NCI-H187 (cell line): ENCODE measurements around the gene BCL6.

Experiments used
- DNase-seq, 2 experiments: peaks; one replicate each; lab custom pipeline; 2025; lab: John Stamatoyannopoulos, UW

The BCL6 gene

GRCh38 chr3:187745201-187746058 lies at the start of gene BCL6:
Gene BCL6, minus strand, starts transcription at chr3:187745468. Its CDS starts 11,775 bp downstream, at chr3:187733693.
- DNase-seq = peak; percentile 81 to 88

- DNase-seq = no peak
Observed at GRCh38 chr3:187794731-187795130, 49.5 kb upstream of the BCL6 start.

GRCh38 chr3:187793618-187794017 lies 48.4 kb upstream of the BCL6 start:
- DNase-seq = no peak

- no peak for DNase-seq
Observed at GRCh38 chr3:187792521-187792920, 47.3 kb upstream of the BCL6 start.

DNA sequence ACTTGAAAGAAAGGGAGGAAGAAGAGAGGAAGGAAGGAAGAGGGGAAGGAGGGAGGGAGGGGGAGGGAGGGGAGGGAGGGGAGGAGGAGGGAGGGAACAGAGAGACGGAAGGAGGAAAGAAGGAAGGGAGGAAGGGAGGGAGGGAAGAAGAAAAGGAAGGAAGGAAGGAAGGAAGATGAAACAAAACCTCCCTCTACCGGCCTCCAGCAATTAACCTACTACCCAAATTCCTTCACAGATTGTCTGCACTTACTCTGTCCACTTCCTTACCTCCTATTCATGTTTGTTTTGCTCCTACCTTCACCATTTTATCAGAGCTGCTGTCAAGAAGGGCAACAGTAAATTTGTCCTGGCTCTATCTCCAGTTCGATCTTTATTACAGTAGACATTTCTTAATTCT lies 44.6 kb upstream of the BCL6 start:
- no peak for DNase-seq

DNA sequence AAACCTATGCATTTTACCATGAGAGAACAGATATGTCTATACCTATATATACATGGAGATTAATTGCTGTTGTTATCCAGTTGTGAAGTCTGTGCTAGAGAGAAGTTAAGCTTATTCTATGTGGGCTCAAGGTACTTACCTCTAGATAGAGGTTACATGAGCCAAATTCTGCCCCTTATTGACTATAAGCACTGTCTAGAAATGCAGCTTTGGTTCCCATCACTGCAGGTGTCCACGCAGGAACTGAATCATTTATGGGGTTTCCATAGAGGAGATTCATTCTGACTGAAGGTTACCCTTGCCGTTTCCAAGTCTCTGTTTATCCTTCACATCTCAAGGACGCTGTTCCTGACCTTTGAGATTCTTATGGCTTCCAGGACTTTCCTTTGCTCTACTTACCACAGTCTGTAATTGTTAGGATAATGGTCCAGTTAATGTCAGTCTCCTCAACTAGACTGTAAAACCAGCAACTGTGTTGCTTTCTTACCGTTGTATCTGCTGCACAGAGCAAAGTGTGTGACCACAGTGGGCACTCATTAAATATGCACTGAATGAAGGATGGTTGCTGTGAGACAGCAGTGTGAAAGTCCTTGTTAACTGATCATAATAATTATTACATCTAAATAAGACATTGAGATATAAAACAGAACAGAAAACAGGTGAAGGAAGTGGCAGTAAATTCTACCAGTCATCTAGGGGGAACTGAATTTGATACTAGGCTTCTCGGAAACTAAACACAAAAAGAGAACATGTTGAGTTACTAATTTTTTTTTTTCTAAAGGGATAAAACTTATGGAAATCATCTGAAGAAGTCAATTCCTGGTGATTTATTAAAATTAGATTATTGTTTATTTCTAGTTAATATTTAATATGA lies 44.0 kb upstream of the BCL6 start:
- DNase-seq = no peak

GRCh38 chr3:187783098-187783497 lies 37.8 kb upstream of the BCL6 start:
- no peak for DNase-seq

- no peak for DNase-seq
Observed at GRCh38 chr3:187782006-187782405, 36.7 kb upstream of the BCL6 start.

- no peak for DNase-seq
Observed at GRCh38 chr3:187781001-187781400, 35.7 kb upstream of the BCL6 start.

DNA sequence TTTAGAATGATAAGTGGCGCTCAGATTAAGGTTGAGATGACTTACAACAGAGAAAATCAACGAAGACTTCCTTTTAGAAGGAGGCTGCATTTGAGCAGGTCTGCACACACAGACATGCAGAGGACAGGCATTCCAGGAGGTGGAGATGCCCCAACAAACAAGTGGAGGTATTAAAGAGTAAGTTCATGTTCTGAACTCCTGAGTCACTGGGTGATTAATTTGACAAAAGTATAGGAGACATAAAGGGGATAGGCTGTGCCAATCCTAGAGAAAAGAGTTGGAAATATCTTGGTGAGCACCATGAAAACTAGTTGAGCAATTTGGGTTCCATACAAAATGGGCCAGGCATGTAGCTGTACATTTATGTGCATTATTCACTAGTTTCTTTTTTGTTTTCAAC lies 33.5 kb upstream of the BCL6 start:
- DNase-seq = no peak

- no peak for DNase-seq
Observed at GRCh38 chr3:187777331-187777941, 32.2 kb upstream of the BCL6 start.

GRCh38 chr3:187775549-187775948 lies 30.3 kb upstream of the BCL6 start:
- DNase-seq = no peak

DNA sequence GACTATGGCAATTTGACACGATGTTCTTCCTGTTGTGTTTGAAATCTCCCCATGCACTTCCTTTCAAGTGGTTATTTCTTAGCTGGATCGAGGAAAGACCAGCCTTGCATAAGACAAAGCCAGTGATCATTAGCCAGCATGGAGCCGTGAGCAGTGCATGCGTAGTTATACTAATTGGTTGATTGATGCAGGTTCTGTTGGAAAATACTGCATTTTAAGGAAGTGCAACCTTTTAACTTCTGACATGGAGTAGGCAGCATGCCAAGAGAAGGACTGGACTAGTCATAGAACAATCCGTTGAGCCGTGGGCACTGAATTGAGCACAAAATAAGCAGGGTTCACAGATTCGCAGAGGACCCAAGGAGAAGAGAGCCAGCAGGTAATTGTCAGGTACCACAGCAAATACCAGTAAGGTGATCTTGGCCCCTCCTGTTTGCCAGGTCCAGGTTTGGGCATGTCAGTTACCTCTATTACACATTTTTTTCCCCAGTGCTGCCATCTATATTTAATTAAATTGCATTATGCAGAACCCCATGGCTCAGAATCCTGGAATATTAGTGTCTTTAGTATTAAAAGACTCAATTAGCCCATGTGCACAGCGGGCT lies 29.0 kb upstream of the BCL6 start:
- DNase-seq = no peak

- DNase-seq = no peak
Observed at GRCh38 chr3:187773233-187774184, 28.2 kb upstream of the BCL6 start.

DNA sequence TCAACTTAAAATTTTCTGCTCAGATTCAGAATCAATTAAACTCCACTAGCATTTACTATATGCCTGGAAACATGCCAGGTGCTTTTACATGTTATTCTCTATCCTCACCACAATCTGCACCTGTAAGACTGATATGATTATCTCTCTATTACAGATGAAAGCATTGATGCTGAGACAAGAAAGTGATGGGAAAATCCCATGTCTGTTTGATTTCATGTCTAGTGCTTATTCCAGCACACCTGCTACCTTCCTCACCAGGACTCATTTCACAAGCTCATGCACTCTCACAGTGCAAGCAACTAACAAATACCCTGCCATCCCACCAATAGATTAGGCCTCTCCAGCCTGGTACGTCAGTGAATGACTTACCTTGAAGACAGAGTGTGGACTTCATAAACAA lies 25.0 kb upstream of the BCL6 start:
- DNase-seq = no peak

- no peak for DNase-seq
Observed at GRCh38 chr3:187769771-187770170, 24.5 kb upstream of the BCL6 start.

- DNase-seq = no peak
Observed at GRCh38 chr3:187767266-187768012, 22.2 kb upstream of the BCL6 start.

DNA sequence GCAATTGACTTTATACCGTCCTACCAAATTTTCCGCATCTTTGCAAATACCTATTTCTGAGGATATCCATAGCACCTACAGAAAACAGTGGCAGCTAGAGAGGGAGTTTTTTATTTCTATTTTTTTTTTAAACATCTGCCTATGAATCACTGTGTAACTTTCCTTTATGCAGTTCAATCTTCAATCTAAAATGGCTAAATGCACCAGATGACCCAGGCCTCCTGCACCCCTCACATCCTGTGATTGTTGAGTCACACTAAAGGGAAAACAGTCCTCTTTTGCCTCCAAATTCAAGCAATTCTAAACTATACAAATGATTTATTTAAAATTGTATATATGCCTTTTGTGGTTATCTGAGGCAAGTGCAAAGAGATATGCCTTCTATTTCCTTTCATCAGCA lies 20.1 kb upstream of the BCL6 start:
- DNase-seq = no peak

DNA sequence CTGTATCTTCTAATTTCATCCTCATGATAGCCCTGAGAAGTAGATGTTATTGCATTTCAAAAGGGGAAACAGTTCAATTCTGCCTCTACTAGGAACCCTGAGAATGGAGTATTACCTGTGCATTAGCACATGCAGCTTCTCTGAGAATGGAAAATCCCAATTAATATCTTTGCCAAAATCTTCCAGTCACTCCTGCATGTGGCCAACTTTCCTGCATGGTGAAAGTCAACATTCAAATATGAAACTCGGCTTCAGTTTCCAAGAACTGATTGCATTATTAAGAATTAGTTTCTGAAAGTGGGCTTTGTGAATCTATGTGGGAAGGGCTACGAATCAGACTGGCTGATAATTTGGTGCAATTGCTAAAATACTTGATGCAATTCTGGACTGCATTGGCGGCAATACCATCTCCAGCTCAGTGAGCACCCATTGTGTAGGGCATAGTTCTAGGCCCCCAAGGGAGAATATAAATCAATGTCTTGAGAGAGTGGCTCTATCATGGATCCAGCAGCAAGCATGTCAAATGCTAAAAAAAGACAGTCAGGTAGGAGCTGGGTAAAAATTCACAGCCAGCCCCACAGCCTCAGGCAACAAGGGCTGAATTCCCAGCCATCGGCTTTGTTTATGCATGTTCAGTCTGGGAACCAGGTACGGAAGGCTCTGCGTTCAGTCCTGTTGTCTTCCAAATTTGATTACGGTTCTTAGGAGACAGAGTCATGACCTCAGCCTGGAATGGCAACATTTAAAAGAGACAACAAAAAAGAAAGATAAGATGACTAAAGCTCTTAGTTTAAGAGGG lies 18.8 kb upstream of the BCL6 start:
- no peak for DNase-seq
